Measurements from ENCODE around the gene MEX3D.

MEX3D gene

GRCh38 chr19:1513499-1514294 lies 54.4 kb downstream of the MEX3D start:
- no peak overlapping the region for H3K27ac ChIP-seq
- peak; percentile 76 for TF ChIP-seq CTCF (conservative IDR thresholded peaks at IDR 0.05)
- no peak for TF ChIP-seq ZFX (IDR thresholded peaks at IDR 0.05)

- TF ChIP-seq ZFX (IDR thresholded peaks at IDR 0.05) (no peak), CTCF (conservative IDR thresholded peaks at IDR 0.05) (no peak; the same call in 1 of the 2 replicates)
- H3K27ac ChIP-seq, result no peak within 1 kb of the TSS
Observed at GRCh38 chr19:1512671-1513498, 55.2 kb downstream of the MEX3D start, which contains the start of gene ADAMTSL5. Gene ADAMTSL5, minus strand, starts transcription at chr19:1513019. Its CDS starts 2,076 bp downstream, at chr19:1510943.

GRCh38 chr19:1511318-1512317 lies 56.5 kb downstream of the MEX3D start:
- TF ChIP-seq ZFX (IDR thresholded peaks at IDR 0.05) (no peak), CTCF (conservative IDR thresholded peaks at IDR 0.05) (no peak)
- H3K27ac ChIP-seq, result no peak overlapping the region

- no peak for TF ChIP-seq CTCF (conservative IDR thresholded peaks at IDR 0.05)
- TF ChIP-seq ZFX (IDR thresholded peaks at IDR 0.05), result no peak
- H3K27ac ChIP-seq, result no peak overlapping the region
Observed at GRCh38 chr19:1510807-1511206, 57.3 kb downstream of the MEX3D start.

GRCh38 chr19:1510442-1510806 lies 57.7 kb downstream of the MEX3D start:
- no peak overlapping the region for H3K27ac ChIP-seq
- TF ChIP-seq CTCF (conservative IDR thresholded peaks at IDR 0.05) (no peak), ZFX (IDR thresholded peaks at IDR 0.05) (no peak)

GRCh38 chr19:1509602-1510441 lies 58.3 kb downstream of the MEX3D start:
- no peak for TF ChIP-seq CTCF (conservative IDR thresholded peaks at IDR 0.05)
- no peak for TF ChIP-seq ZFX (IDR thresholded peaks at IDR 0.05)
- H3K27ac ChIP-seq, result no peak overlapping the region

All from C4-2B (cell line).